Stimulated activated CD4-positive, alpha-beta T cell treated with anti-CD3 and anti-CD28 coated beads, Interleukin-12 subunit alpha, Interleukin-12 subunit beta, amount 100 ng/mL, for 4 hours (primary cell): ENCODE results near the gene UTP3.
A peak's percentile ranks its signal among the peaks of the same experiment; 100 is the strongest.
"Not testable (repeated sequence)": the region's sequence is repeated elsewhere in the genome, so short reads cannot be mapped to it uniquely, and the experiment has no call there.

Experiments
- DNase-seq: peaks from one replicate; pipeline ENCODE4 v3.0.0-alpha.2; 2020

UTP3 gene, protein sequence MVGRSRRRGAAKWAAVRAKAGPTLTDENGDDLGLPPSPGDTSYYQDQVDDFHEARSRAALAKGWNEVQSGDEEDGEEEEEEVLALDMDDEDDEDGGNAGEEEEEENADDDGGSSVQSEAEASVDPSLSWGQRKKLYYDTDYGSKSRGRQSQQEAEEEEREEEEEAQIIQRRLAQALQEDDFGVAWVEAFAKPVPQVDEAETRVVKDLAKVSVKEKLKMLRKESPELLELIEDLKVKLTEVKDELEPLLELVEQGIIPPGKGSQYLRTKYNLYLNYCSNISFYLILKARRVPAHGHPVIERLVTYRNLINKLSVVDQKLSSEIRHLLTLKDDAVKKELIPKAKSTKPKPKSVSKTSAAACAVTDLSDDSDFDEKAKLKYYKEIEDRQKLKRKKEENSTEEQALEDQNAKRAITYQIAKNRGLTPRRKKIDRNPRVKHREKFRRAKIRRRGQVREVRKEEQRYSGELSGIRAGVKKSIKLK

DNA sequence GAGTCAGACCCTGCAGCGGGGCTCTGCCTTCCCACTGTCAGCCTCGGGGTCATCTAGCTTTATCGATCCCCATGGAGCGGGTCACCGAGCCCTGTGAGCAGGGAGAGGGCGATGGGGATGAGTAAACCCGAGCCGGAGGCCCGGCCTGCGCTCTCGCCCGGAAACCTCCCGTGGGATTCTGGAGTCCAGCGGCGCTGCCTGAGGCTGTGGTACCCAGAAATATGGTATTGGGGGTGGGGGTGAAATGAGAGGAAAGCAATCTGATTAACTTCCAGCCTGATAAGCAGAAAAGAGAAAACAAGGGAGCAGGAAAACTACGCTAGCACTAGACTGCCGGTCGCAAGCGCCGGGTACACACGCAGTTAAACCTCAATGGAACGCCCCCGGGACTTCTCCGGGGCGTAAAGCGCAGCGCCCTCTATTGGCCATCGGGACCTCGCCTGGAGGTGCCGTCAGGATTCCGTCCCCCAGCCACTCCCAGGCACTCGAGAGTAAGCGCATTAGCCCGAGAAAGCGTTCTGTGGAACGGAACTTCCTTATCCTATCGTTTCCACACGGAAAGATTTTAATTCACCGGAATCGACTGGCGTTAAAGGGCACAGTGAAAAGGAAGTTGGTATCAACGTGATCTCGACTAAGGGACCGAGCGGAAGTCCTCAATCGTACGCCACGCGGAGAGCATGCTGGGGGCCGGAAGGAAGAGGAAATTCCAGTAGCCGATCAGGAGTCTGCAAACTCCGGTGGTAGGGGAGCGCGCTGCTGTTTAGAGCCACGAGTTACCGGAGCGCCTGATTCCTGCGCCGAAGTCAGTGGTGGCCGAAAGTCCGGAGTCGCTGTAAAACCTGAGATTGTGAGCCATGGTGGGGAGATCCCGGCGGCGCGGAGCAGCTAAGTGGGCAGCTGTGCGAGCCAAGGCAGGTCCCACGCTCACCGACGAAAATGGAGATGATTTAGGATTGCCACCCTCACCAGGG is at the start of gene UTP3:
TSS of gene UTP3 (plus strand) at position 712 of the 974 bp plus-strand sequence. CDS start at position 858, 146 bp downstream.
- DNase-seq: peak; percentile 94

DNA sequence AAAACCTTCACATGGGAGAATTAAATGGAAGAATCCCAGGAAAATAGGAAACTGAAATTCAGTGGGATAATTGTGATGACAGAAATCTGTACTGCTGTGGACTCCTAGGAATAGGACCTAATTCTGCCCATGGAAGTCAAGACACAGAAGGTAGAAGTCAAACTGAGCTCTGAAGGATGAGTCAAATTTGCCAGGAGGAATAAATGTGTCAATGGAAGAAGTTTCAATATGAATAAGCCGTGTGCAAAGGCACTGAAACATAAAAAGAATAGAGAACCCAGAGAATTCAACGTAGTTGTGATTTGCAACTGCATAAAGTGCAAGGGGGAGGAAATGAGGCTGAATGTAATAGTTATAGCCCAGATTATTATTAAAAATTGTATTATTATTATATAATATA is 48.1 kb upstream of the UTP3 start:
- no peak for DNase-seq

DNA sequence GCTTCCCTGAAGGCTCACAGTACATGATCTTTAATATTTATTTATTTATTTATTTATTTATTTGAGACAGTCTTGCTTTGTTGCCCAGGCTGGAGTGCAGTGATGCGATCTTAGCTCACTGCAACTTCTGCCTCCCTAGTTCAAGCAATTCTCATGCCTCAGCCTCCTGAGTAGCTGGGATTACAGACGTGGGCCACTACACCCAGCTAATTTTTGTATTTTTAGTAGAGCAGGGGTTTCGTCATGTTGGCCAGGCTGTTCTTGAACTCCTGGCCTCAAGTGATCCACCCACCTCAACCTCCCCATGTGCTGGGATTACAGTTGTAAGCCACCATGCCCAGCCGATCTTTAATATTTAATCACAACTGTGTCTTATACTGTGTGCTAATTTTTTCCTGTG is 37.6 kb upstream of the UTP3 start:
- DNase-seq: not testable (repeated sequence)

DNA sequence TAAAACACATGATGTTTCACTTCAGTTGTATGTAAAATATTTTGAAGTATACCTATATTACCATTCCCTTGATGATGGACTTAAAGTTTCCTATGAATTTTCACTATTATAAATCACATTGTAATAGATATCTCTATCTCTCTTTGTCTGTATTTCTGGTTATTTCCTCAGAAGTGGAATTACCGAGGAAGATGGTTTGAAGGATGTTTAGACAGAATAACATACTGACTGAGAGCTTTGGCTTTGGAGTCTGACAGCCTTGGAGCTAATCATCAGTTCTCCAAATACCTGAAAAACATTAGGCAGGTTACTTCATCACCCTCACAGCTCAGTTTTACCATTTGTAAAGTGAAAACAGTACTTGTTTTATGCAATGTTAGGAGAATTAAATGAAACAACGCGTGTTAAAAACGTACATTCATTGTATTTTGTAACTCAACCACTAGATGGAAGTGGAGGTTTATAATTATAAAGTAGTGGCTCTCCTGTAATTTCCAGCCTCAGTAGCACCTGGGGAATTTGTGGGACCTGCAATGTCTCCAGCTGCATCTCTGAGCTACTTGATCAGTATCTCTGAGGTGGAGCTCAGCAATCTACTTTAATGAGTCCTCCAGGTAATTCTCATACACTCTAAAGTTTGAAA is 36.3 kb upstream of the UTP3 start:
- no peak for DNase-seq

DNA sequence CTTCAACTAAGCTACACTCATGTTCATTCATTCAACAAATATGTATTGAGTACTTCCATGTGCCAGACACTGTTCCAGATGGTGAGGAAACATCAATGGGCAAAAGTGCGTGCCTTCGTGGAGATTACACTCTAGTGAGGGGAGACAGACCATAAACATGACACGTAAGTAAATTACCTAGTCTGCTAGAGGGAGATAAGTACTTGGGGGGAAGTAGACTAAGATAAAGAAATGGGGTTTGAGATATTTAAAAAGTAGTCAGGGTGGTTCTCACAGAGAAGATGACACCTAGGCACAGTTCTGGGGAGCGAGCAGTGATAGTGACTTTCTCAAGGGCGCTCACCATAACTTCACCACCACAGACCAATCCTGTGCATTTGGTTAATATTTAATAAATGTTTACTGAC is 33.7 kb upstream of the UTP3 start:
- DNase-seq: no peak

DNA sequence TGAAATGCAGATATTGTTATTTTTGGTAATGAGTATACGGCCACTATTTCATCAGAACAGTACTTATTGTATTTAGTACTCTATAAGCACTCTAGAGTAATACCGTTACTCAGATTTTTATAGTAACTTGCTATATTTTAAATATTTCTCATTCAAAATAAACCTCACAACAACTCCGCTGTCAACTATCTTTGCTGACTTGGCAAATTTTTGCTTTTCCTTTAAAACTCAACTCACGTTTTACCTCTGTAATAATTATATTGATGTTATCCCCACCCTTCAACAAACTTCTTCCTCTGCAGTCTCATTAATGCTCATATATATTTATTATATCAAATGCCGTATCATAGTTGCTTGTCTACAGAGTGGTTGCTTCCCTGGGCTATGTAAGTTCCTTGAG is 31.0 kb upstream of the UTP3 start:
- no peak for DNase-seq

DNA sequence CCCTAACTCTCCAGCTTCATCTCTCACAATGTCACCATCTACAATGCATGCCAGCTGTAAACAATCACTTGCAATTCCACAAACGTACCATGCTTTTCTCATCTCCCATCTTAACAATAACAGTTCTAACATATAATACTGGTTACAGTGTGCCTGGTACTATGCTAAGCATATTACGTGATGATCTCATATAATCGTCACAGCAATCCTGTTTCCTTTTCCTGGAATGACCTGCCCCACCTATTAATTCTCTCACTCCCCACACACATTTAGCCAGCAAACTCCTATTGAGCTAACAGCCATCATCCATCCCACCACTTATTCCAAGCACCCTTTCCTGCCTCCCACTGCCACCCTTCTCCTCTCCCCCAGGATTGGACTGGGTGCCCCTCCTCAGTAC is 29.9 kb upstream of the UTP3 start:
- DNase-seq: no peak

DNA sequence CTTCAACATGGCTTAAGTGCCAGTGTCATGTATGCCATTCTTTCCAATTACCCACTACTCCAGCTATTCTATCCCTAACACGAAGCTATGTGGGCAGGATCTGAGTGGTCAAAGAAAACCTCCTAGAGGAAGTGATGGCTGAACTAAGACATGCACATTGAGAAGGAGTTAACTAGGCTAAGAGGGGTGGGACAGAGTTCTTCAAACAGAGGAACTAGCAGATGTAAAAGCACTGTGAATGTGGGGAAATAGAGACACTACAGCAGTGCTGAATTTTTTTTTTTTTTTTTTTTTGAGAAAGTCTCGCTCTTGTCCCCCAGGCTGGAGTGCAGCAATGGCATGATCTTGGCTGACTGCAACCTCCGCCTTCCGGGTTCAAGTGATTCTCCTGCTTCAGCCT is 28.2 kb upstream of the UTP3 start:
- DNase-seq: no peak

DNA sequence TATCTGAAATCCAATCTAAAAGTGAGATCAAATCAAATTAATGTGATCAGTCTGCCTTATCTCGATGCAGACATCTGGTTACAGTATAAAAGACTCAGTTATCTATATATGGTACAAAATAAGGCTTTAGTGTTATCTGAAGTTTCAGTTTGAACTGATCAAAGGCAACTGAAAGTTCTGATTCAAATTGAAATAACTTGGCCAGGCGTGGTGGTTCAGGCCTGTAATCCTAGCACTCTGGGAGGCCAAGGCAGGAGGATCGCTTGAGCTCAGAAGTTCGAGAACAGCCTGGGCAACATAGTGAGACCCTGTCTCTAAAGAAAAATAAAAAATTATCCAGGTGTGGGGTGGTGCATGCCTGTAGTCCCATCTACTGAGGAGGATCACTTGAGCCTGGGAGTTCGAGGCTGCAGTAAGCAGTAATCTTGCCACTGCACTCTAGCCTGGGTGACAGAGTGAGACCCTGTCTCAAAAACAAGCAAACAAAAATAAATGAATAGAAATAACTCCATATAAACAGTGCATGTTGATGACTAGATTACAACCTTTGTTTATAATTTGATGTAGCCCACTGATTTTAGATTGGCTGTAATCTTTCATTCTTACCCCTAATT is 26.9 kb upstream of the UTP3 start:
- not testable (repeated sequence) for DNase-seq

DNA sequence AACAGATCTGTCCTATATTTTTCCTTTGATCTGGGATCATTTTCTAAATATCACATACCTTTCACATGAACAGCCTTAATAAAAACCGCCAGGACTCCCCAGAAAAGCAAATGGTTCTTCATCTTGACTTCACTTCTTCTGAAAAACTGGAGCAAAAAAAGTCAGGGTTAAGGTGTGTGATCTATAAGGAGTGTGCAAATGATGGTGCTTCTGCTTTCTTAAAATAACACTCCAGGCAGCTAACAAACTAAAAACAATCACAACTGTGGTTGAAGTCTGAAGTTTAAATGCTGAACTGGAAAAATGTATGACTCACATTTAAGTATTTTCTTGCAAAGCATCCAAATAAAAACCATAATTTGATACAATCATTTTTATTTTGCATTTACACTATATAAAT is 22.0 kb upstream of the UTP3 start, which contains the start of gene JCHAIN:
TSS of gene JCHAIN (minus strand) at position 140 of the 400 bp plus-strand sequence. CDS start at position 122, 18 bp downstream.
- no peak for DNase-seq

DNA sequence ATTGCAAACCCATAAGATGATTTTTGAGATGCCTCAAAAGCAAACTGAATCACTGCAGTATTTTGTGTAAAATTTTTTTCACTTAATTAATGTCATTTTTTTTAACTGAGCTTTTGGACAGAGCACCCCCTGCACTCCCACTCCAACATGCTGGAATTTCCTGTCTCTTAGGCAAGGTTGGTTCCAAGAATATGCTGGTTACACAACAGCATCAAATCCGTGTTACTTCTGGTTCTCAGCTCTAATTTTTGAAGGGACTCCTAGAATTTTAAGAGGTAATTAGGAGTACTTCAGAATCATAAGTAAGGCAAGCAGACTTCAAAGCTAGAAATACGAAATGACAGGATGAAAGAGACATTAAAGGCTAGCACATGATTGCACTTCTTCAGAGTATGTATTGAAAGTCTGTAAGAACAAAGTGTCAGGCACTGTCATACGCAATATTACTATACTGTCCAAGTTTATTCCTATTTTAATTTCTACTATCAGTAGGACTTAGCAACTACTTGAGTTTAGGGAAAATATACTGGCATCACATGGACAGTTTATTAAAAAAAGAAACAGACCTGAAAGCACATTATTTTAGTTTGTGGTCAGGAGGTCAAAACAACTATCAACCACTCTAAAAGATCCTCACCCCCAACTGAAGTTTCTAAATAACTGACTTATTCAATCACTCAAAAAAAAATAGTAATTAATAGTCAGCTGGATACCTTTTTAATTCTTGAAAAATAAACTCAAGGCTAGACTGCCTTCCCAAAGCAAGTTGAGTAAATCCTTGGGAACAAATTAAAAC is 20.4 kb upstream of the UTP3 start:
- no peak for DNase-seq

DNA sequence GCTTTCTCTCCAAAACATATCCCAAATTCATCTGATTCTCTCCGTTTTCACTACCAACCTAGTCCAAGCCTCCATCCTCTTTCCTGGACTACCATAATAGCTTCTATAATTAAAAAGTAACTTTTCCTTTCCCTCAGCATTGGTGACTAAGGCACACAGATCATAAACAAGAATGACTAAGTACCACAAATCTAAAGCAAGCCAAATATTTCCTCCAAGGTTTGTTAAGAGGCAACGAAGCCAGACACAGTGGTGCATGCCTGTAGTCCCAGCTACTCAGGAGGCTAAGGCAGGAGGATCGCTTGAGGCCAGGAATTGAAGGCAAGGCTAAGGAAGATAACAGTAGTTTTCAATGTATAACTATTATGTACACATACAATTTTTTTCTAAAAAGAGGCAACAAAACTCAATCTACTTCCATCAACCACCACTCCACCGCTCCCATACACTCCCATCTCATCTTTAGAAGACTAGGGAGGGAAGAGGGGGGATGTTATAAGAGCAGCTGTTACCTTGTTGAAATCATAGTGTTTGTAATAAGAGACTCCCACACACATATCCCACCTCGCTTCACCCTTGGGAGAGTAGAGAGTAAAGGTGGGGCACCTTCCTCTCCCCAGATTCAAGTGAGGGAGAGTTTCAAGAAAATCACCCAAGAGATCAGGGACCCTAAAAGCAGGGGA is 17.9 kb upstream of the UTP3 start:
- DNase-seq: no peak

DNA sequence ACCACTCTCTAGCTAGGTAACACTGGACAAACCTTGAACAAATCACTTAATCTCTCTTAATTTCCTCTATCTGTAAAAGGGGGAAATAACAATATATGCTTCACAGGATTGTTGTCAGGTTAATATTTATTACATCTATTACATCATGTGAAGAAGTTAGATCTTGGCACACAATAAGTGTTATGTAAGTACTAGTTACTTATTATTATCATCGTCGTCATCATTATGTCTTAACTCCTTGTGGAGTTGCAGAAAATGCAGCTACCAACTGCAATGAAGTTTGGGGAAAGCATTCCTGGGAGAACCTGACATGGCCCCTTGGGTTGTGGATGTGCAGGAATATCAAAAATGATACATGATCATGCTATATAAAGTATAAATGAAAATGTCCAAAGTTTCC is 17.2 kb upstream of the UTP3 start:
- DNase-seq: no peak

DNA sequence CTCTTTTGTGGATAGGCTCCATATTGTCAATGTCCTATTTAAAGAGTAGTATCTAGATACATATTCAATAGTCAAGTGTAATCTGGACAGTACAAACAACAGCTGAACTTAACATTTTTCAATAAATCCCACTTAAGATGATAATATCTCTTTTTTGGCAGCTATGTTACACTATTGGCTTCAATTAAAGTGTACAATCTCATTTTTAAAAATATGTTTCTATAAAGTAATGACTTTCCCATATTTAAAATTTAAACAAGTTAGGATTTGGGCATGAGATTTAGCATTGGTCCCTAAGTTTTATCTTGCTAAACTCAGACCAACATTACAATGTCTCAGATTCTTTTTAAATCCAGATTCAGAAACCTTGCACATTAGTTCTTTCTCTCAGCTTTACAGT is 14.1 kb upstream of the UTP3 start:
- DNase-seq: no peak

DNA sequence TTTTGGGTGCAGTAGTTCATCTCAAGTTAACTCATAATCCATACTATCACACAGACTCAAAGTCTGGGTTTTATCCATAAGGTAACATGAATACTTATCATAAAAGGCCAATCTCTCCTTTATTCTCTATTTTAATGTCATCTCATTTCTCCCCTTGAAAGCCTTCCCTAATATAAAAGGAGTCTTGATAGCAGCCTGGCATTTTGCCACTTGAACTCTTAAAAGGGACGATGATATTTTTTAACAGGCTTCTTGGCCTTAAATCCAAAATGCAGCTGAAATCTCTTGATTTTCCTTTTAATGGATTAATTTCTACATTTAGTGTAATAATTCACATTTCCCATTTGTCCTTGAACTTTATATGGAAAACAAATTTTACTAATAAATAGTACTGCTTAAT is 13.6 kb upstream of the UTP3 start:
- DNase-seq: no peak

DNA sequence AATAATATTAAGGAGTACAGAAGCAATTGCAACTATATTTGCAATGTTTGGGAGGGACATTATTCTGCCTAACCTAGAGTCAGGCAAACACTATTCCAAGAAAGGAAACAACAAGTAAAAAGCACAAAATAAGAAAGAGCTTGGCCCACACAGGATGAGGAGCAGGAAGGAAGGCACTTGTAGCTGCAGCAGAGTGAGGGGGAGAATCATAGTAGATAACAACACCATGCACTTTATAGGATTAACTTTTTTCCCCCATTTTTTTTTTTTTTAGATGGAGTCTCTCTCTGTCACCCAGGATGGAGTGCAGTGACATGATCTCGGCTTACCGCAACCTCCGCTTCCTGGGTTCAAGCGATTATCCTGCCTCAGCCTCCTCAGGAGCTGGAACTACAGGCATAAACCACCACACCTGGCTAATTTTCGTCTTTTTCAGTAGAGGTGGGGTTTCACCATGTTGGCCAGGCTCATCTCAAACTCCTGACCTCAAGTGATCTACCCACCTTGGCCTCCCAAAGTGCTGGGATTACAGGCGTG is 11.7 kb upstream of the UTP3 start:
- DNase-seq: no peak

DNA sequence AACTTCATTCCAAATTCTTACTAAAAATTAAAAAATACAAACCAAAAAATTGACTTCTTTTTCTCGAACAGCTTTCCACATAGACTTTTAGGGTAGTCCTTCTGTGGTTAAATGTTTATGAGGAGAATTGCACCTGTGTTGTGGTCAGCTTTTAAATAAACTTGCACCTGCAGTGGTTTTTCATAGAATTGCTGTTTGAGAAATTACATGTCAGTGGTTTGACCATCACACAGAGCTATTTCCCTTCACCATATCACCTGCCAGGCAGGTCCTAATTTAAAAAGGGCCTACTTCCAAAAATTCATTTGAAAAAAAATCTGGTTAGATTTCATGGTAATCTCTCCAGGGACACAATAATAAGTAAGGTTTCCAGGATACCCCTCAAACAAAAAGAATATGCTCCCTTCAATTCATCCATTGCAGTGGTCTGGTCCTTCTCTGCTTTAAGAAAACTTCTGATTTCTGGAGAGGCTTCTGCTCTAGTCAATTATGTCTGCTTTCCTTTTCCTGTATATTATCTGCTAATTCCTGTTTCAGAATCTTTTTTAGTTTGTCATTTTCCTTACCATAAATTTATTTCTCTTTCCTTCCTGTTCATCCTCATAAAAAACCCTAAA is 9.8 kb upstream of the UTP3 start:
- DNase-seq: no peak

DNA sequence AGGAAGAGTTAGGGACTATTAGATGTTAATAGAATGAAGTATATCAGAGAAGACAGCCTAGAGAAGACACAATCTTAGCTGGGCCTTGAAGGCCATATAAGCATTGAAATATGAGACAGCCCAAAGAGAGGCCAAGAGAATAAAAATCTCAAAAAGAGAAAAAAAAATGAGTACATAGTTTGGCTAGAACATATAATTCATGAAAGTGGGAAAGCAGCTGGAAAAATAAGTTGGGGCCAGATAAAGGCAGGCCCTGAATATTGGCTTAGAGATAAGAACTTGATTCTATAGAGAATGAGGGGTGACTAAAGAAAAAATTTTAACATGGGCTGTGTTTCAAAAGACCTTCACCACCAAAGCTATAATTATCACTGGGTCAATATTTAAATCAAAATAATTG is 7.4 kb upstream of the UTP3 start:
- DNase-seq: no peak

DNA sequence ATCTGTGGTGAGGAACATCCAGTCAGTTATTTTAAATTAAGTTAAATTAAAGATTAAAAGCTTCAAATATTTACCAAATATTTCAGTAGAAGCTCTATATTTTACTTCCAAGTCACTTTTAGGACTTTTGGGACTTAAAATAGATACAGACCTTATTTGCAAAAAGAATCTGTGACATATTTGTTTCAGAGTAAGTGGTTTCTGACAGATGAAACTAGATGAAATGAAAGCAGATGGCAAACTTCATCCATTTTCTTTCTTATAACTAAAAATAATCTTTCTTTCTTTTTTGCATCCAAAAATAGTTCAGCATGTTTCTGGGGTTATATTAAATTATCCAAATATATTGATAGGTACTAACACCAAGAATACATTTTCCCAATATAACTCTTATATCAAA is 6.6 kb upstream of the UTP3 start:
- no peak for DNase-seq

DNA sequence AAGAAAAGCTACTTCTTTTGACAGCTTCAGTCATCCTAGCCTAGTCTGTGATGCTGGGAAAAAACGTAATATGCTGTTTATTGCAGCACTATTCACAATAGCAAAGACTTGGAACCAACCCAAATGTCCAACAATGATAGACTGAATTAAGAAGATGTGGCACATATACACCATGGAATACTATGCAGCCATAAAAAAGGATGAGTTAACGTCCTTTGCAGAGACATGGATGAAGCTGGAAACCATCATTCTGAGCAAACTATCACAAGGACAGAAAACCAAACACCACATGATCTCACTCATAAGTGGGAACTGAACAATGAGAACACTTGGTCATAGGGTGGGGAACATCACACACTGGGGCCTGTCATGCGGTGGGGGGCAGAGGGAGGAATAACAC is 6.2 kb upstream of the UTP3 start:
- DNase-seq: not testable (repeated sequence)
